ENCODE data around the gene FRMD1. TPM values are rescaled to one million over a fixed set of nuclear protein-coding genes. Genes with fewer than 3 reads are reported as not detected.

The FRMD1 gene
- total and polyA plus RNA-seq, 2 of the 8 experiments (the other 6 are each of a cell fraction or from before 2014, with no cell fraction given): 0.36 TPM; not detected in 1

GRCh38 chr6:168061269-168062210, 17.5 kb downstream of the FRMD1 start (continued):
- TF ChIP-seq TBP (IDR thresholded peaks at IDR 0.05; ENCODE audit: low read depth, low read length) (no peak), SIX5 (IDR thresholded peaks at IDR 0.05; ENCODE audit: low read depth, low read length) (no peak), POU5F1 (IDR thresholded peaks at IDR 0.05; ENCODE audit: low read depth, low read length) (no peak), KDM4A (IDR thresholded peaks at IDR 0.05; ENCODE audit: low read depth, low read length, severe bottlenecking) (no peak), RNF2 (IDR thresholded peaks at IDR 0.05; ENCODE audit: borderline replicate concordance, low read depth, low read length, missing control alignments, poor library complexity, severe bottlenecking) (no peak), SRF (IDR thresholded peaks at IDR 0.05; ENCODE audit: low read depth, low read length) (no peak), SIRT6 (IDR thresholded peaks at IDR 0.05; ENCODE audit: low read length) (no peak), MAFK (IDR thresholded peaks at IDR 0.05; ENCODE audit: low read depth, low read length) (no peak)
